SU-DHL-6 (cell line): Measurements from ENCODE around the gene TMEM119.

Source experiments
- CTCF ChIP-seq: fragments of 200-600 bp; sonication (generic); IDR thresholded peaks from one replicate; pipeline ENCODE4 v1.5.1; 2017; ENCODE audit warnings: antibody characterized with exemption, mild to moderate bottlenecking, low read length, moderate library complexity; ENCODE audit not compliant: insufficient read depth, poor library complexity, severe bottlenecking
- EZH2phosphoT487 ChIP-seq: fragments of 200-600 bp; sonication (generic), shearing (Covaris generic); conservative IDR thresholded peaks from 2 replicates; pipeline ENCODE4 v1.6.1; 2018; ENCODE audit warnings: mild to moderate bottlenecking, antibody characterized with exemption, low read length, moderate library complexity, mixed read lengths

- no peak for TF ChIP-seq CTCF
- no peak for TF ChIP-seq EZH2phosphoT487
Observed at GRCh38 chr12:108635201-108635996, 37.5 kb upstream of the TMEM119 start.
